Mesendoderm (in vitro differentiated cells): ENCODE data around the gene SMIM30.

Experiments
- DNase-seq: peaks from one replicate; pipeline ENCODE4 v3.0.0; 2013
- H2AK5ac ChIP-seq: 2 replicates; pipeline ENCODE4 v1.6.1; 2013; ENCODE audit warnings: low read length, inconsistent platforms
- H2BK120ac ChIP-seq: 2 replicates; pipeline ENCODE4 v1.6.1; 2013; ENCODE audit warnings: low read depth, mild to moderate bottlenecking, low read length, moderate library complexity, mixed read lengths
- H2BK15ac ChIP-seq: replicated peaks from 2 replicates; pipeline ENCODE4 v1.6.1; 2013; ENCODE audit warnings: low read depth, mild to moderate bottlenecking, moderate library complexity
- H2BK5ac ChIP-seq: 2 replicates; pipeline ENCODE4 v1.6.1; 2013; ENCODE audit warnings: low read length, inconsistent platforms
- H3K18ac ChIP-seq: 2 replicates; pipeline ENCODE4 v1.6.1; 2013; ENCODE audit warnings: mild to moderate bottlenecking, low read length, mixed read lengths
- H3K23ac ChIP-seq: one replicate; pipeline ENCODE4 v1.6.1; 2013; ENCODE audit warnings: low read length
- H3K27ac ChIP-seq: 2 replicates; pipeline ENCODE4 v1.5.1; 2013; ENCODE audit warnings: low read depth, mild to moderate bottlenecking, inconsistent platforms, low read length, moderate library complexity
- H3K27me3 ChIP-seq: 2 replicates; pipeline ENCODE4 v1.6.1; 2013; ENCODE audit warnings: low read length, control low read depth, mild to moderate bottlenecking, inconsistent platforms; ENCODE audit not compliant: insufficient read depth, poor library complexity
- H3K36me3 ChIP-seq: 2 replicates; pipeline ENCODE4 v1.6.1; 2013; ENCODE audit warnings: low read length, inconsistent platforms; ENCODE audit not compliant: control insufficient read depth, insufficient read depth
- H3K4ac ChIP-seq: one replicate; pipeline ENCODE4 v1.6.1; 2013; ENCODE audit warnings: low read depth, mild to moderate bottlenecking, low read length, moderate library complexity
- H3K4me1 ChIP-seq: 2 replicates; pipeline ENCODE4 v1.6.1; 2013; ENCODE audit warnings: low read depth, low read length, inconsistent platforms; ENCODE audit not compliant: control insufficient read depth
- H3K4me2 ChIP-seq: 2 replicates; pipeline ENCODE4 v1.6.1; 2013; ENCODE audit warnings: low read length
- H3K4me3 ChIP-seq: 2 replicates; pipeline ENCODE4 v1.5.1; 2013; ENCODE audit warnings: mild to moderate bottlenecking, low read length
- H3K56ac ChIP-seq: one replicate; pipeline ENCODE4 v1.6.1; 2013; ENCODE audit warnings: low read length
- H3K79me1 ChIP-seq: 2 replicates; pipeline ENCODE4 v1.6.1; 2013; ENCODE audit warnings: low read length, inconsistent platforms
- H3K79me2 ChIP-seq: 2 replicates; pipeline ENCODE4 v1.6.1; 2013; ENCODE audit warnings: mild to moderate bottlenecking, low read length; ENCODE audit not compliant: control insufficient read depth, insufficient read depth
- H3K9ac ChIP-seq: 2 replicates; pipeline ENCODE4 v1.6.1; 2013; ENCODE audit warnings: low read length, inconsistent platforms
- H4K5ac ChIP-seq: one replicate; pipeline ENCODE4 v1.6.1; 2013; ENCODE audit warnings: low read length
- H4K8ac ChIP-seq: one replicate; pipeline ENCODE4 v1.6.1; 2013; ENCODE audit warnings: low read depth, mild to moderate bottlenecking, control low read depth, low read length, moderate library complexity
- WGBS: extraction: QIAGEN DNeasy Blood & Tissue Kit; methylation state at CpG from one replicate; pipeline ENCODE4 v1.1.7; 2013; ENCODE audit warnings: low lambda C conversion rate, missing lambda C conversion rate; ENCODE audit not compliant: insufficient coverage; ENCODE audit errors: extremely low coverage; 5-methylcytosine and 5-hydroxymethylcytosine counted together

SMIM30 gene

DNA sequence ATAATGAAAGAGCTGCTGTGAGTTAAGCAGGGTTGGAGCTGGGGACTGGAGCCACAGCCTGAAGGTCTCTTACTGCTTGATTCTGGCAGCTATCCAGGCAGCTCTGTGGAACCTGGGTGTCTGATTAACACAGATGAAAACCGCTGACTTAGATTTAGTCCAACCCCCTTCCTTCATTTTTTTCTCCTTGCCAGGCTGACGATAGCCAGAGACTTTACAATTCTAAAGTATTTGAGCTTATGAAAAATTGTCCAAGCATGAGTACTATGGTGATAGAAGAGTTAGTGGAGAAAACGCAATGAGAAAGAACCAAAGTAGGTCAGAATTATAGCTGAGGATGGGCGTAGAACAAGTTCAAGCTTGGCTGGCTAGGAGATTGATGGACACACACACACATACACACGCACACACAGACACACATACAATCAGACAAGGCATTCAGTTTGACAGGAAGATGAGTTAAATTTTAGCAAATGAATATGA, 18.2 kb downstream of the SMIM30 start:
- Histone ChIP-seq H3K18ac (no peak overlapping the region), H2BK15ac (no peak overlapping the region), H2AK5ac (no peak overlapping the region), H4K8ac (no peak overlapping the region), H3K4me2 (no peak overlapping the region), H3K4ac (no peak overlapping the region), H3K4me3 (no peak overlapping the region), H3K79me1 (no peaks in the 10 kb centered on the region), H4K5ac (no peak overlapping the region), H3K36me3 (no peaks in the 10 kb centered on the region), H2BK120ac (no peak overlapping the region), H3K23ac (no peak overlapping the region), H3K9ac (no peak overlapping the region), H3K27me3 (no peaks in the 10 kb centered on the region), H2BK5ac (no peak overlapping the region), H3K79me2 (no peaks in the 10 kb centered on the region), H3K27ac (no peak overlapping the region), H3K4me1 (no peaks in the 10 kb centered on the region), H3K56ac (no peak overlapping the region)
- no peak for DNase-seq
- WGBS = no CpG with 5 or more reads among the region's 5 CpGs

DNA sequence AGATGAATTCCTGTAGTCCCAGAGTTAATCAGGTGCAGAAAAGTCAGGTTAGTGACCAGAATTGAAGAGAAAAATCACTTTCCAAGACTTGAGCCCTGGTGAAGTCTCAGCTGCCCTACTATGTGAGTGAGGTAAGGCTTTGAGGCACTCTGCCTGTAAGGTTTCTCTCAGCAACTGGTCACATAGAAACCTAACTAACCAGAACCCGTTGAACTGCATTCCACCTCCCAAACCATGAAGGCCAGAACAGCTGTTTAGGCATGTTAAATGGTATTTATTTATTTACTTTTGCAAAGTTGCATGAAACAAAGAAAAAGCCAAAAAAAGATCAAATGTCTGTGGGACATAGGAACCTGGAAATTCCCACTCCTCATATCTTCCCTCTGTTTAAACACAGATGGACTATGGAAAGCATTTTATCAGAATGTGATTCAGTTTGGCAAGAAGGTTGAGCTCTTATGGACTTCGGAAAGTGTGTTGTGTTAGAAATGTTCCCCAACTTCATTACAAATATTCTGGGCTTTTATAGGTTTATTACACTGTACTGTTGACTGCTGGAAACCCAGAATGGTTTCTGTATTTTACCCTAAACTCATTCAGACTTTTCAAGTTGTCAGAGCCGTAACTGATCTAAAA, 19.0 kb downstream of the SMIM30 start:
- WGBS = no CpG with 5 or more reads among the region's 3 CpGs

DNA sequence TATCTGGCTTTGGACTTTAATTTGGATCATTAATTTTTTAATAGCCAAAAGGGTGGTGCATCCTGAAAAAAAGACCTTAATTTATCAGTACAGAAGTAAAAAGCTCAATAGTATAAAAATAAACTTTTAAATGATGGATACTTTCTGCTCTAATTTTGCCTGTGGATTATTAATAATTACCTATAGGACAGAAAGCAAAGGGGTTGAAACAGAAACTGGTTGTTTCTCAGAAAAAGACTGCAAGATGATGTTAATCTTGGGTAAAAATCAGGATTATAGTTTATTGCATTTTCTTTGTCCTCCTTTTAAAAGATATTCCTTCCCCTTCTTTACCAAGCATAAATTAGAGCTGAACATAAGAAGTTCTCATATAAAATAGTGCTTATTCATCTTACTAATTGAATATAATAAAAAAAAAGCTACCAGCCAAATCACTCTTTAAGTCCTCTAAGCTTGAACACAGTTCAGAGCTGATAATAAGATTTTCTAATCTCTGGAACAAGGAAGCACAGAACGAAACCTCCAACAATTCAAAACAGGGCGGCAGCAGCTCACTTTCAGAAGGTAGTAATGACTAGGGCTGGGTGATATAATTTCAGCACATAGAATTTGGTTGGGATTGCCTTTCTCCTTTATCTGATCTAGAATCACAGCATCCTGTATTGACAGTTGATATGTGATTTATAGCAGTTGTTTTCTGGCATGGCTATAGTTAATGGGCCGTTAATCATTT, 23.7 kb downstream of the SMIM30 start:
- Histone ChIP-seq H3K27me3 (no peaks in the 10 kb centered on the region), H3K27ac (no peak overlapping the region), H3K4me3 (no peak overlapping the region), H3K79me2 (no peaks in the 10 kb centered on the region), H3K4me1 (no peaks in the 10 kb centered on the region), H4K8ac (no peak overlapping the region), H3K36me3 (no peaks in the 10 kb centered on the region), H2BK15ac (no peak overlapping the region), H2AK5ac (no peak overlapping the region), H3K23ac (no peak overlapping the region), H3K79me1 (no peaks in the 10 kb centered on the region), H2BK5ac (no peak overlapping the region), H4K5ac (no peak overlapping the region), H2BK120ac (no peak overlapping the region), H3K4ac (no peak overlapping the region), H3K9ac (no peak overlapping the region), H3K18ac (no peak overlapping the region), H3K4me2 (no peak overlapping the region), H3K56ac (no peak overlapping the region)
- DNase-seq = no peak
- no CpG with 5 or more reads among the region's 3 CpGs for WGBS

More for the DNA sequence above, 19.0 kb downstream of the SMIM30 start:
- Histone ChIP-seq H2BK15ac (no peak overlapping the region), H2AK5ac (no peak overlapping the region), H3K27me3 (no peaks in the 10 kb centered on the region), H3K18ac (no peak overlapping the region), H3K4me2 (no peak overlapping the region), H3K4me1 (no peaks in the 10 kb centered on the region), H2BK120ac (no peak overlapping the region), H3K4me3 (no peak overlapping the region), H3K56ac (no peak overlapping the region), H3K27ac (no peak overlapping the region), H3K79me1 (no peaks in the 10 kb centered on the region), H4K8ac (no peak overlapping the region), H3K4ac (no peak overlapping the region), H4K5ac (no peak overlapping the region), H2BK5ac (no peak overlapping the region), H3K36me3 (no peaks in the 10 kb centered on the region), H3K9ac (no peak overlapping the region), H3K79me2 (no peaks in the 10 kb centered on the region), H3K23ac (no peak overlapping the region)
- peak; percentile 81 for DNase-seq

DNA sequence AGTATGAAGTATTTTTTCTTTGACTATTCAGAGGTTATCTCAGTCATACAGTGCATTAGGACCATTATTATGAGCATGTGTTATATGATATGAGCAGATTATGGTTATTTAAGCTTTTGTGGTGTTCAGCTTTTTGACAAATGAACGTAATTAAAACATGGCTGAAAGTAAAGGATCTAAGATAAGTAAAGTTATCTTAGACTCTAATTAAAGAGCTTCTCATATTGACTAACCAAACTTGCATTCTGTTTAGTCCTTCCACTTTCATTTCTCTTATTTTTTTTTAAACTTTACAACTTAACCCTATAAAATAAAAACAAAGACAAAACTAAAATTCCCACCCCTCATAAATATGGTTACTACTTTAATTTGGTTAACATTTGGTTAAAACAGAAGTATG, 24.8 kb downstream of the SMIM30 start:
- H3K4me2 ChIP-seq = no peak overlapping the region
- H3K79me1 ChIP-seq = no peaks in the 10 kb centered on the region
- no peak overlapping the region for H2BK5ac ChIP-seq
- no CpG with 5 or more reads among the region's 1 CpG for WGBS
- H2BK15ac ChIP-seq = no peak overlapping the region
- H3K4ac ChIP-seq = no peak overlapping the region
- no peak overlapping the region for H3K56ac ChIP-seq
- H3K23ac ChIP-seq = no peak overlapping the region
- no peaks in the 10 kb centered on the region for H3K4me1 ChIP-seq
- no peak for DNase-seq
- no peaks in the 10 kb centered on the region for H3K36me3 ChIP-seq
- no peak overlapping the region for H4K8ac ChIP-seq
- no peak overlapping the region for H4K5ac ChIP-seq
- H2BK120ac ChIP-seq = no peak overlapping the region
- no peak overlapping the region for H3K18ac ChIP-seq
- no peak overlapping the region for H3K27ac ChIP-seq
- H3K27me3 ChIP-seq = no peaks in the 10 kb centered on the region
- H2AK5ac ChIP-seq = no peak overlapping the region
- H3K4me3 ChIP-seq = no peak overlapping the region
- H3K79me2 ChIP-seq = no peaks in the 10 kb centered on the region
- no peak overlapping the region for H3K9ac ChIP-seq

DNA sequence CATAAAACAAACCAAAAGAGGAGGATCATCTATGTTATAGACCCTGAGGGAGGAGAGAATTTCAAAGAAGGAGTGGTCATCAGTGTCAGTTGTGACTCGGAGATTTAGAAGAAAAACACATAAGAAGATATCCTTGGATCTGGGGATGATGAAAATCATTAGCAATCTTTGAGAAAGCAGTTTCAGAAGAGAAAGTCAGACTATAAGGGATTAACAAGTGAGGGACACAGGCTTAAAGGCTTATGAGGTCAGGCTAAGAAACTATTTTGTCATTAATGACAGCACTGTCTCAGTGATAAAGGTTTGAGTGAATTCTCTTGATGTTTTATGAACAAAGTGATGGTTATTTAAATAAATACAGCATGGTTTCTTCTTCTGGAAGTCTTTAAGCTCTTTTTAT, 25.6 kb downstream of the SMIM30 start:
- Histone ChIP-seq H2BK5ac (no peak overlapping the region), H3K79me1 (no peaks in the 10 kb centered on the region), H2AK5ac (no peak overlapping the region), H2BK120ac (no peak overlapping the region), H3K36me3 (no peaks in the 10 kb centered on the region), H3K23ac (no peak overlapping the region), H3K4me1 (no peaks in the 10 kb centered on the region), H2BK15ac (no peak overlapping the region), H3K27ac (no peak overlapping the region), H4K5ac (no peak overlapping the region), H3K18ac (no peak overlapping the region), H3K4me2 (no peak overlapping the region), H3K4me3 (no peak overlapping the region), H4K8ac (no peak overlapping the region), H3K9ac (no peak overlapping the region), H3K56ac (no peak overlapping the region), H3K27me3 (no peaks in the 10 kb centered on the region), H3K4ac (no peak overlapping the region), H3K79me2 (no peaks in the 10 kb centered on the region)
- WGBS = no CpG with 5 or more reads among the region's 1 CpG
- DNase-seq = no peak
